Transverse colon (tissue), 4 donors: ENCODE results near the gene ARID3A.
"Not testable (repeated sequence)": the region's sequence is repeated elsewhere in the genome, so short reads cannot be mapped to it uniquely, and the experiment has no call there.

Source experiments
- EP300 ChIP-seq: sonication (generic); formaldehyde crosslinking; IDR thresholded peaks from one replicate; pipeline ENCODE4 v1.6.1; 2017; ENCODE audit warnings: antibody characterized with exemption, low read depth
- POLR2AphosphoS5 ChIP-seq, 3 donors: sonication (generic); formaldehyde crosslinking; IDR thresholded peaks; one replicate each; pipeline ENCODE4 v1.6.1; 2016; ENCODE audit warnings: antibody characterized with exemption in 3 of 3
- TF ChIP-seq, protein P1 (sequence below), 5 experiments: fragments of 200-600 bp in 3 of 5; fragments of 450-650 bp in 2 of 5; sonication (generic) in 3 of 5; IDR thresholded peaks; 1 replicate in 2 of 5; 2 replicates in 3 of 5; pipeline ENCODE4 v1.5.1; 2016 to 2017; ENCODE audit warnings: antibody characterized with exemption in 5 of 5, inconsistent platforms in 3 of 5, mild to moderate bottlenecking in 2 of 5, moderate library complexity in 1 of 5

GRCh38 chr19:1025080-1025479 lies 99.2 kb downstream of the ARID3A start:
- TF ChIP-seq, protein P1, sequence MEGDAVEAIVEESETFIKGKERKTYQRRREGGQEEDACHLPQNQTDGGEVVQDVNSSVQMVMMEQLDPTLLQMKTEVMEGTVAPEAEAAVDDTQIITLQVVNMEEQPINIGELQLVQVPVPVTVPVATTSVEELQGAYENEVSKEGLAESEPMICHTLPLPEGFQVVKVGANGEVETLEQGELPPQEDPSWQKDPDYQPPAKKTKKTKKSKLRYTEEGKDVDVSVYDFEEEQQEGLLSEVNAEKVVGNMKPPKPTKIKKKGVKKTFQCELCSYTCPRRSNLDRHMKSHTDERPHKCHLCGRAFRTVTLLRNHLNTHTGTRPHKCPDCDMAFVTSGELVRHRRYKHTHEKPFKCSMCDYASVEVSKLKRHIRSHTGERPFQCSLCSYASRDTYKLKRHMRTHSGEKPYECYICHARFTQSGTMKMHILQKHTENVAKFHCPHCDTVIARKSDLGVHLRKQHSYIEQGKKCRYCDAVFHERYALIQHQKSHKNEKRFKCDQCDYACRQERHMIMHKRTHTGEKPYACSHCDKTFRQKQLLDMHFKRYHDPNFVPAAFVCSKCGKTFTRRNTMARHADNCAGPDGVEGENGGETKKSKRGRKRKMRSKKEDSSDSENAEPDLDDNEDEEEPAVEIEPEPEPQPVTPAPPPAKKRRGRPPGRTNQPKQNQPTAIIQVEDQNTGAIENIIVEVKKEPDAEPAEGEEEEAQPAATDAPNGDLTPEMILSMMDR (IDR thresholded peaks at IDR 0.05), result not testable (repeated sequence)
- not testable (repeated sequence) for TF ChIP-seq POLR2AphosphoS5 (IDR thresholded peaks at IDR 0.05); EP300
